Measurements from ENCODE around the gene ADGRF3. TPM values are rescaled to one million over a fixed set of nuclear protein-coding genes. Genes with fewer than 3 reads are reported as not detected.
A peak's percentile ranks its signal among the peaks of the same experiment; 100 is the strongest.

The ADGRF3 gene
- total RNA-seq, 1 experiment from 2014 or later, result not detected

- Histone ChIP-seq H3K9me3 (ENCODE audit: control insufficient read depth, insufficient read depth, low read depth, low read length) (no peaks in the 10 kb centered on the region), H3K36me3 (ENCODE audit: control insufficient read depth, insufficient read depth, low read length) (no peaks in the 10 kb centered on the region), H3K27ac (ENCODE audit: low read length) (no peak overlapping the region), H3K4me3 (ENCODE audit: low read depth in 2 of 2, low read length in 2 of 2) (no peak overlapping the region), H3K27me3 (ENCODE audit: control insufficient read depth, insufficient read depth, low read length) (no peaks in the 10 kb centered on the region; the same call in 1 of the 2 replicates), H3K4me1 (ENCODE audit: control insufficient read depth, insufficient read depth, low read length) (no peaks in the 10 kb centered on the region)
- no peak for DNase-seq (ENCODE audit: low read depth, low spot score)
- no TSS peak for BruUV-seq (replicated peaks)
- in situ Hi-C loops (cut with HindIII; ENCODE audit: low pct_unique_long_range_greater_than_20kb, low sequenced_read_pairs) (no loop called here), intact Hi-C loops (cut with micrococcal nuclease; ENCODE audit: unreplicated experiment) (no loop called here)
- TF ChIP-seq REST (IDR thresholded peaks at IDR 0.05; ENCODE audit: insufficient read depth in 1 of 2, low read depth in 2 of 2, low read length in 1 of 2) (no peak), POLR2AphosphoS5 (IDR thresholded peaks at IDR 0.05; ENCODE audit: low read depth, low read length) (no peak), TCF7L2 (IDR thresholded peaks at IDR 0.05; ENCODE audit: low read depth, low read length) (no peak), CTCF (IDR thresholded peaks at IDR 0.05) (no peak)
- CTCF ChIA-PET, result no interaction called here
- POLR2A ChIA-PET, result interaction anchor here (0.7 kb wide), 1 partner anchor 26 kb away, joined by 4 read pairs; no protein-coding TSS in a partner anchor
- no peak for ATAC-seq
Observed at GRCh38 chr2:26318950-26319349, 27.6 kb downstream of the ADGRF3 start.

GRCh38 chr2:26317377-26318105 lies 29.0 kb downstream of the ADGRF3 start:
- Histone ChIP-seq H3K4me1 (ENCODE audit: control insufficient read depth, insufficient read depth, low read length) (no peaks in the 10 kb centered on the region), H3K27ac (ENCODE audit: low read length) (no peak overlapping the region), H3K9me3 (ENCODE audit: control insufficient read depth, insufficient read depth, low read depth, low read length) (no peaks in the 10 kb centered on the region), H3K27me3 (ENCODE audit: control insufficient read depth, insufficient read depth, low read length) (no peaks in the 10 kb centered on the region; the same call in 1 of the 2 replicates), H3K4me3 (ENCODE audit: low read depth in 2 of 2, low read length in 2 of 2) (no peak overlapping the region), H3K36me3 (ENCODE audit: control insufficient read depth, insufficient read depth, low read length) (no peaks in the 10 kb centered on the region)
- in situ Hi-C loops (cut with HindIII; ENCODE audit: low pct_unique_long_range_greater_than_20kb, low sequenced_read_pairs) (no loop called here), intact Hi-C loops (cut with micrococcal nuclease; ENCODE audit: unreplicated experiment) (no loop called here)
- TF ChIP-seq CTCF (IDR thresholded peaks at IDR 0.05) (no peak), POLR2AphosphoS5 (IDR thresholded peaks at IDR 0.05; ENCODE audit: low read depth, low read length) (no peak), SIN3A (IDR thresholded peaks at IDR 0.05; ENCODE audit: borderline replicate concordance, insufficient read depth, low read depth, low read length) (no peak), TCF7L2 (IDR thresholded peaks at IDR 0.05; ENCODE audit: low read depth, low read length) (no peak), REST (IDR thresholded peaks at IDR 0.05; ENCODE audit: insufficient read depth in 1 of 2, low read depth in 2 of 2, low read length in 1 of 2) (no peak)
- BruUV-seq (replicated peaks), result no TSS peak
- POLR2A ChIA-PET, result no interaction called here
- ATAC-seq, result 0 out of 2 replicates have a peak, but pooled peaks have one; percentile 14
- DNase-seq (ENCODE audit: low read depth, low spot score), result no peak
- CTCF ChIA-PET, result interaction anchor here (0.6 to 0.7 kb wide), 2 partner anchors 12 to 15 kb away, joined by 3 to 5 read pairs; no protein-coding TSS in a partner anchor
